NT2/D1 (cell line): ENCODE data around the gene AP1S1.

Experiments
- SUZ12 ChIP-seq: IDR thresholded peaks from 2 replicates; pipeline ENCODE4 v1.6.1; 2011; ENCODE audit not compliant: insufficient read length, insufficient read depth; ENCODE audit errors: extremely low read depth
- YY1 ChIP-seq: IDR thresholded peaks from 2 replicates; pipeline ENCODE4 v1.6.1; 2011; ENCODE audit not compliant: insufficient read length, insufficient read depth
- ZNF274 ChIP-seq: IDR thresholded peaks from 2 replicates; pipeline ENCODE4 v1.6.1; 2011; ENCODE audit warnings: mild to moderate bottlenecking, low read depth, low read length

- TF ChIP-seq SUZ12 (no peak), ZNF274 (no peak), YY1 (no peak)
These were observed 32.0 kb upstream of the AP1S1 start for GRCh38 chr7:101121991-101122932.
